Measurements from ENCODE around the gene TMEM184B.

Gene TMEM184B

GRCh38 chr22:38201711-38202436, 70.9 kb downstream of the TMEM184B start, which contains the start of gene MAFF:
Gene MAFF (plus strand): TSS chr22:38201994. CDS start chr22:38213854, 11,860 bp downstream.
- no peaks in the 10 kb centered on the region for H3K9me3 ChIP-seq (ENCODE audit: insufficient read depth, low read depth, low read length)
- H3K4me2 ChIP-seq (ENCODE audit: low read depth, low read length, poor library complexity, severe bottlenecking) = peak within 1 kb of the TSS; percentile 99
- H3F3A ChIP-seq (ENCODE audit: low read depth) = peaks cover 3% of the 10 kb centered on the region; the same call in 1 of the 2 replicates
- H4K20me1 ChIP-seq (ENCODE audit: insufficient read depth, low read length, poor library complexity, severe bottlenecking) = no peaks in the 10 kb centered on the region
- H3K9me2 ChIP-seq (replicated peaks; ENCODE audit: low read depth, low read length) = no peaks in the 10 kb centered on the region
- H3K4me1 ChIP-seq (ENCODE audit: insufficient read depth, low read length, poor library complexity, severe bottlenecking) = peaks cover 44% of the 10 kb centered on the region
- H3K27me3 ChIP-seq (ENCODE audit: insufficient read depth, low read length, poor library complexity, severe bottlenecking) = no peaks in the 10 kb centered on the region
- H3K36me3 ChIP-seq (ENCODE audit: insufficient read depth, low read length) = no peaks in the 10 kb centered on the region
- TF ChIP-seq CTCF (conservative IDR thresholded peaks at IDR 0.05; ENCODE audit: low read length) = no peak
- no peak for TF ChIP-seq EZH2phosphoT487 (IDR thresholded peaks at IDR 0.05; ENCODE audit: borderline replicate concordance)
- H3K4me3 ChIP-seq (ENCODE audit: low read length, poor library complexity, severe bottlenecking) = peak within 1 kb of the TSS; percentile 80
- peak within 1 kb of the TSS; percentile 88 for H2AFZ ChIP-seq (ENCODE audit: low read length)
- H3K9ac ChIP-seq (ENCODE audit: low read depth, low read length, poor library complexity, severe bottlenecking) = peak within 1 kb of the TSS; percentile 60
- H3K79me2 ChIP-seq (ENCODE audit: insufficient read depth, low read length) = no peaks in the 10 kb centered on the region

- Histone ChIP-seq H3K9me2 (replicated peaks; ENCODE audit: low read depth, low read length) (no peaks in the 10 kb centered on the region), H3K4me3 (ENCODE audit: low read length, poor library complexity, severe bottlenecking) (peak overlapping the region; percentile 80), H3K4me2 (ENCODE audit: low read depth, low read length, poor library complexity, severe bottlenecking) (peak overlapping the region; percentile 99), H3K9me3 (ENCODE audit: insufficient read depth, low read depth, low read length) (no peaks in the 10 kb centered on the region), H4K20me1 (ENCODE audit: insufficient read depth, low read length, poor library complexity, severe bottlenecking) (no peaks in the 10 kb centered on the region), H3K4me1 (ENCODE audit: insufficient read depth, low read length, poor library complexity, severe bottlenecking) (peaks cover 44% of the 10 kb centered on the region), H3K36me3 (ENCODE audit: insufficient read depth, low read length) (no peaks in the 10 kb centered on the region), H2AFZ (ENCODE audit: low read length) (peak overlapping the region; percentile 84), H3K27me3 (ENCODE audit: insufficient read depth, low read length, poor library complexity, severe bottlenecking) (no peaks in the 10 kb centered on the region), H3K79me2 (ENCODE audit: insufficient read depth, low read length) (no peaks in the 10 kb centered on the region), H3F3A (ENCODE audit: low read depth) (peaks cover 3% of the 10 kb centered on the region; the same call in 1 of the 2 replicates), H3K9ac (ENCODE audit: low read depth, low read length, poor library complexity, severe bottlenecking) (peak overlapping the region; percentile 52)
- TF ChIP-seq EZH2phosphoT487 (IDR thresholded peaks at IDR 0.05; ENCODE audit: borderline replicate concordance) (no peak), CTCF (conservative IDR thresholded peaks at IDR 0.05; ENCODE audit: low read length) (no peak)
Observed at GRCh38 chr22:38201371-38201710, 71.5 kb downstream of the TMEM184B start.

- no peak overlapping the region for H3K9ac ChIP-seq (ENCODE audit: low read depth, low read length, poor library complexity, severe bottlenecking)
- no peak for TF ChIP-seq EZH2phosphoT487 (IDR thresholded peaks at IDR 0.05; ENCODE audit: borderline replicate concordance)
- TF ChIP-seq CTCF (conservative IDR thresholded peaks at IDR 0.05; ENCODE audit: low read length) = no peak
- H4K20me1 ChIP-seq (ENCODE audit: insufficient read depth, low read length, poor library complexity, severe bottlenecking) = no peaks in the 10 kb centered on the region
- H3K4me1 ChIP-seq (ENCODE audit: insufficient read depth, low read length, poor library complexity, severe bottlenecking) = peaks cover 39% of the 10 kb centered on the region
- H3K9me2 ChIP-seq (replicated peaks; ENCODE audit: low read depth, low read length) = no peaks in the 10 kb centered on the region
- H3K79me2 ChIP-seq (ENCODE audit: insufficient read depth, low read length) = no peaks in the 10 kb centered on the region
- H3K27me3 ChIP-seq (ENCODE audit: insufficient read depth, low read length, poor library complexity, severe bottlenecking) = no peaks in the 10 kb centered on the region
- H2AFZ ChIP-seq (ENCODE audit: low read length) = no peak overlapping the region
- no peak overlapping the region for H3K4me2 ChIP-seq (ENCODE audit: low read depth, low read length, poor library complexity, severe bottlenecking)
- no peaks in the 10 kb centered on the region for H3K9me3 ChIP-seq (ENCODE audit: insufficient read depth, low read depth, low read length)
- H3K36me3 ChIP-seq (ENCODE audit: insufficient read depth, low read length) = no peaks in the 10 kb centered on the region
- H3F3A ChIP-seq (ENCODE audit: low read depth) = peaks cover 3% of the 10 kb centered on the region; the same call in 1 of the 2 replicates
- no peak overlapping the region for H3K4me3 ChIP-seq (ENCODE audit: low read length, poor library complexity, severe bottlenecking)
Observed at GRCh38 chr22:38199826-38200559, 72.8 kb downstream of the TMEM184B start.

Measured in Loucy (cell line).